Ecto neural progenitor cell (in vitro differentiated cells): Measurements from ENCODE around the gene EIF1AX.
"Not testable (repeated sequence)": the region's sequence is repeated elsewhere in the genome, so short reads cannot be mapped to it uniquely, and the experiment has no call there.

Experiments
- DNase-seq: peaks from one replicate; pipeline ENCODE4 v3.0.0-alpha.2; 2018; ENCODE audit warnings: low spot score

The EIF1AX gene, protein sequence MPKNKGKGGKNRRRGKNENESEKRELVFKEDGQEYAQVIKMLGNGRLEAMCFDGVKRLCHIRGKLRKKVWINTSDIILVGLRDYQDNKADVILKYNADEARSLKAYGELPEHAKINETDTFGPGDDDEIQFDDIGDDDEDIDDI

GRCh38 chrX:20141281-20142220, at the start of gene EIF1AX:
Gene EIF1AX (minus strand): TSS chrX:20141838. CDS start chrX:20141640, 198 bp downstream.
- peak; percentile 92 for DNase-seq

DNA sequence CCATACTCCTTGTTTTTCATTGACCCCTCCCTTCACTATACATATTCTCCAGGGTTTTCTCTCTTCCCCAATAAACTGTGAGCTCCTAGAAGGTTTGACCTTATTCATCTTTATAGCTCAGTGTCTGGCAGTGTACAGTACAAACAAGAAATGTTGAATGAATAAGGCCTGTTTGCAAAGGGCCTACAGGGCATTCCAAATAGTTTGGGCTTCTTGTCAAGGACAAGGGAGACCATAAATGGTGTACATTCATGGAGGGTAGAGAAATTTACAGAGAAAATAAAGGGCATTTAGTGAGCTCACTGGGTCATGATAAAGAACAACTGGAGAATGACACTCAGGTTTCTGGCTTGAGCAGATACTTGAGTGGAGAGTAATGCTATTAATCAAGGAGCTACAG, 47.5 kb upstream of the EIF1AX start:
- no peak for DNase-seq

DNA sequence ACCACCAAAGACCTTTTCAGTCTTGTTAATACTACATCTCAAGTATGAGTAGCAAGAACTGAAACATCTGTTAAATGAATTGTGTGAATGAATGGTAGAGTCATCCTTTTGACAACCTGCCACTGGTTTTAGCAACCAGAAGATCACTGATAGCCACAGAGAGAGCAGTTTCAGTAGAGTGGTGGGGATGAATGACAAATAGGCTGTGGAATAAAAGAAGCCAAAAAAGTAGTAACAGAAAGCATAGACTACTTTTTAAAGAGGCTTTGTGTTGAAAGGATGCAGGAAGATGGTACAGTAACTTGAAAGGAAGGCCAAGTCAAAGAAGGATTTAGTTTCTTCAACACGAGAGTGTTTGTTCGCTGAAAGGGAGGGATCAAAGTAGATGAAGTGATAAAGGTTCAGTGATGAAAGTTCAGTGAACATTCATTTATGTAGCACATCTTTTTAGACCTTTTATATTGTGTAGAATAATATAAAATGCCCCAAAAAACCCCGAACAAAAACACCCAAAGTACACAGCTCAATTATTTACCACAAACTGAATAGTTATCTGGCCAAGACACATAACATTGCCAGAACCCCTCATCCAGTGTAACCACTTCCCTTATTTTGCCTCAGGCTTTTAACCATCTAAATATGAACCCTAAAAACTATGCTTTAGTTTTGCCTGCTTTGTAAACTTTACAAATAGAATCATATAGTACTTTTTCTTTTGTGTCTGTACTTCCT, 40.1 kb upstream of the EIF1AX start:
- DNase-seq = no peak

GRCh38 chrX:20177093-20177492, 35.5 kb upstream of the EIF1AX start:
- no peak for DNase-seq

GRCh38 chrX:20173856-20174255, 32.2 kb upstream of the EIF1AX start:
- DNase-seq = no peak

- DNase-seq = no peak
Observed at GRCh38 chrX:20173313-20173712, 31.7 kb upstream of the EIF1AX start.

GRCh38 chrX:20171887-20172286, 30.2 kb upstream of the EIF1AX start:
- no peak for DNase-seq

DNA sequence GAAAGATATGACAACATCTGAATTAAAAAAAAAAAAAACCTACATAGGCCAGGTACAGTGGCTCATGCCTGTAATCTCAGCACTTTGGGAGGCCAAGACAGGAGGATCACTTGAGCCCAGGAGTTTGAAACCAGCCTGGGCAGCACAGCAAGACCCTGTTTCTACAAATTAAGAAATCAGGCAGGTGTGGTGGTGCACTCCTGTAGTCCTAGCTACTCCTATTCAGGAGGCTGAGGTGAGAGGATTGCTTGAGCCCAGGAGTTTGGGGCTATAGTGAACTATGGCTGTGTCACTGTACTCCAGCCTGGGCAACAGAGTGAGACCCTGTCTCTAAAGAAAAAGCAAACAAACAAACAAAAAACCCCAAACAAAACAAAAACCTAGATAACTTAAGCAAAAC, 20.9 kb upstream of the EIF1AX start:
- not testable (repeated sequence) for DNase-seq

DNA sequence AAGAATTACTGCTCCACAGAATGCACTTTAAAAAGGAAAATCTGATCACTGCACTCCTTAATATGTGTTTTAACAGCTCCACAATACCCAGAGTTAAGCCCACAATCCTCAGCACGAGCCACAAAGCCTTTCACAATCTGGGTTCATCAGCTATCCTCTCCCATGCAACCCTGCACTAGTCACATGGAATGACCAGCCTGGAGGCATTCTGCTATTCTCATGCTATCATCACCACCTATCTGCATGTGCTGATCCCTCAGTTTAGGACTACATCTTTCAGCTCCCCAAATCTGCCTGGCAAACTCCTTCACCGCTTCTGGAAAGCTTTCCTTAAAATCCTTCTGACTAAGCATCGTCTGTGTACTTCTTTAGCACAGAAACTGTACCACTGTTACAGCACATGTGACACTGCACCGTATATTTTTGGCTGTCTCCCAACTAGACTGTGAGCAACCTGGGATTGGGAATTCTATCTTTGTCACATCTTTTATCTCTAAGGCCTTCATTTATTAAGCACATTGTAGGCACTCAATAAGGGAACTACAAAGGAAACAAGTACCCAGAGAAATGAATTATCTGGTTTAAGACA, 18.3 kb upstream of the EIF1AX start:
- DNase-seq = no peak

DNA sequence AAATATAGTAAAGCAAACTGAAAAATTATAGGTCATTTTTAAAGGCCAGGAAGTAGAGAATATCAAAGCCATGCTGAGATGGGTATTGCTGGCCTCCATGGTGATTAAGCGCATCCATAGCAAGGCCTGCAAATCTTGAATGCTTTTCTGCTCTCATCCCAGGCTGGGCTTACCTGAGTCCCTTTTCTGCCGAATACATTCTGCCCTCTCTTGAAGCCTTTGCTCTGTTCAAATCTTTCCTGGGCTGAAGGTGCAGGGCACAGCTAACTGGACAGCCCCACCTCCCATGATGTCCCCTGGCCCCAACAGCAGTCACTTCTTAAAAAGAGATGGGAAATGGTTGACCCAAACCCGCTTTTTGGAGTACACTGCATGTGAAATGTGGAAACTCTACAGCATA, 10.1 kb upstream of the EIF1AX start:
- DNase-seq = no peak

DNA sequence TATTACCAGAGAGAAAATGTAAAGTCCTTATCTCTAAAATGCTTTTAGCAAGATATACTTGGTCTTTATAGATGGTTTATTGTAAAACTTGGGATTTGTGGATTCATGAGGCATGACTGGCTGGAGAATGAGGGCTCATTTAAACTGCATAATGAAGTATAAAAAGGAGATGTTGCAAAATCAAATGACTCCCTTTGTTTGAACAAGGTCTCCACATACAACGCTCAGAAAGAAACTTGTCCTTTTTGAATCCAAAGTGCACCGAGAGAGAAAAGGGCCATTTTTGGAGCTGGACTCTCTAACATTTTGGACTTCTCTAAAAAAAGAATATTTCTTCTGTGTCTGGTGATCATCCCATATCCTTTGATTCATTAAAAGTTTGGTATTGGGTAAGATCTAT, 7.7 kb upstream of the EIF1AX start:
- no peak for DNase-seq

- DNase-seq = no peak
Observed at GRCh38 chrX:20147561-20147960, 5.9 kb upstream of the EIF1AX start.

GRCh38 chrX:20144491-20144890, 2.9 kb upstream of the EIF1AX start:
- no peak for DNase-seq

DNA sequence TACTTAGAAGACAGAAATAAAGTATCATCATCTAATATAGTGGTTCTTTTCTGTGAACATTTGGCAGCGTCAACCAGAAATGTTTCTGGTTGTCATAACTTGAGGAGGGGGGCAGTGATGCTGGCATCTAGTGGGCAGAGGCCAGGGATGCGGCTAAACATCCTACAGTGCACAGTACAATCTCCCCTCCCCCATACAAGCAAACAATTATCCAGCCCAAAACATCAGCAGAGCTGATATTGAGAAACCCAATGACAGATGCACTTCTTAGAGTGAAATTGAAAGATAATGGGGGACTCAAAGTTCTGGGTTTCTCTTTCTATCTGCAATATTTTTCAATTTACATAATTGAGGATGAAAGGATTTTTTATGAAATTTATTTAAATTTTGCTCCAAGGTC, 1.9 kb upstream of the EIF1AX start:
- DNase-seq = no peak

DNA sequence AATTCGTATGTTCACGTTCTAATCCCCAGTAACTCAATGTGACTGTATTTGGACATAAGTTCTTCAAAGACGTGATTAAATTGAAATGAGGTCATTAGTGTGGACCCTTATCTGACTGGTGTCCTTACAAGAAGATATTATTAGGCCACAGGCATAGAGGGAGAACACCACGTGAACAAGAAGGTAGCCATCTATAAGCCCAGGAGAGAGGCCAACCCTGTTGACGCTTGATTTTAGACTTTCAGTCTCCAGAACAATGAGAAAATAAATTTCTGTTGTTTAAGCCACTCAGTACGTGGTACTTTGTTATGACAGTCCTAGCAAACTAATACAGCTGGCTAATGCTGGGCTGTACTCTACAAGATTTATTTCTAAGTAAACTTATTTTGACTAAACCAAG, 1.5 kb upstream of the EIF1AX start:
- DNase-seq = no peak

DNA sequence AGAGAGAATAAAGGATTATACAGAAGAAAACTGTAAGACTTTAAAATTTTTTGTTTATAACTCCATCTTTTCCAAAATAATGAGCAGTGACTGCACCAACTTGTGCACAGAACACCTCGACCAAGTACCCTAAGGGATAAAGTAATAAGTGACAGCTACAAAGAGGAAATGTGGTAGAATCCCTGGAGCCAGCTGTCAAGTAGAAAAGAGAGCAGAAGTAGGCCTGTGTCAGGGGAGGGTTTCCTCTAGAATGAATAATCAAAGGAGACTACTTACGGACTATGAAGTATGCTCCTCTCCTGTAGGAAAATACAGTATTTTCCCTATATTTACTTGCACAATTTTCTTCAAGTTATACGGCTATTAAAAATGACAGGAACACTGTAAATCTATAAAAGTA, 1.2 kb downstream of the EIF1AX start:
- DNase-seq = no peak

GRCh38 chrX:20139966-20140365, 1.7 kb downstream of the EIF1AX start:
- no peak for DNase-seq

GRCh38 chrX:20135944-20136343, 5.7 kb downstream of the EIF1AX start:
- no peak for DNase-seq

GRCh38 chrX:20132666-20133065, 9.0 kb downstream of the EIF1AX start:
- DNase-seq = no peak

DNA sequence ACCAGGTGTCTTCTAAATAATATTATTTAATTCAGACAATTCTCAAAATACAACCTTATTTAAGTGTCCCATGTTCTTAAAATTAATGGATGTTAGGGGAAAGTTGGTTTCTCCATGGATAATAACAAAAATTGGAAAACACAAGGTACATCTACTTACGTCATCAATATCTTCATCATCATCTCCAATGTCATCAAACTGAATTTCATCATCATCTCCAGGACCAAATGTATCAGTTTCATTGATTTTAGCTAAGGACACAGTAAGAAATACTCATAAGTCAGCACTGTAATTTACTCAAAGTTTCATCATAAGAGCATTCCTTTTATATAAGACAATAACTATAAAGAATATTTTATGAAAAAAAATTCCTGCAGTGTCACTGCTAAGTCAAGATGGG, 11.3 kb downstream of the EIF1AX start:
- no peak for DNase-seq

DNA sequence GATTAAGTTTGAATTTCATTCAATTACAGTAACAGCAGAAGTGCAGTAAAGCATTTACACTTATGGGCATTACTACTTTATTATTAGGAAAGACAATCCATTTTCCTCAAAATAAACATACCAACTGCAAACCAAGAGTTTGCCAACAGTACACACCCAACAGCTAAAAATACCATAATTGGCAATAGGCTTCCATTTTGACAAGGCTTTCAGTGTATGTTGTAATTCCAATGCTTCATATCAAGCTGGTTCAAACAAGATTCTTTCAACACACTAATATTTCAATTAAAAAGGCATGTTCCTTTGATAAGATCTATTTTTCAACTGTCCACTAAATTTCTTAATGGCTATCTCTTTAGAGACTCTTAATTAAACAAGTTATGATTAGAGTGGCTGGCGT, 12.1 kb downstream of the EIF1AX start:
- no peak for DNase-seq

GRCh38 chrX:20128670-20129069, 13.0 kb downstream of the EIF1AX start:
- DNase-seq = no peak

DNA sequence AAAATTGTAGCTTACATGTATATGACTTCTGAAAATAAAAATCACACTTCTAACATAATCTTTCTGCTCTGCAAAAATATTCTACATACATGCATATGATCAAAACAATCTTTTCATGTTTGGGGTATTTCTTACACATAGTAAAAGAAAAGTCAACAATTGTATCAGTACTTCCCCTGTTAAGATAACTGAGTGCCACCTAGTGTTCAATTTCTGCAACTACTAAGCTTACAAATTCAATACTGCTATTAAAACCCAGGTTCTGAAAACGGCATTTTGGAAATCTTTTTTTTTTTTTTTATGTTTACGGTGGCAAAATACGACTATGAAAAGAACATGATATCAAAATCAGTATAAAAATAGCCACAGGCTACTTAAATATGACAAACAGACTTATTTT, 14.2 kb downstream of the EIF1AX start:
- DNase-seq = not testable (repeated sequence)
